Coronary artery (tissue), 2 donors: Measurements from ENCODE around the gene PRKAG3.

Source experiments
- DNase-seq: peaks from one replicate; pipeline ENCODE4 v3.0.0-alpha.2; 2017; ENCODE audit warnings: low spot score
- H3K27ac ChIP-seq, 2 donors: fragments of 200-600 bp; sonication (generic); one replicate each; pipeline ENCODE4 v1.5.1; 2016 to 2019
- H3K4me3 ChIP-seq: fragments of 200-600 bp; sonication (generic); 2 replicates; pipeline ENCODE4 v1.5.1; 2016; ENCODE audit warnings: mild to moderate bottlenecking, moderate library complexity
- CTCF ChIP-seq: fragments of 200-600 bp; sonication (generic); IDR thresholded peaks from one replicate; pipeline ENCODE4 v1.5.1; 2019; ENCODE audit warnings: antibody characterized with exemption

The PRKAG3 gene

GRCh38 chr2:218877891-218878290 lies 46.3 kb upstream of the PRKAG3 start:
- H3K4me3 ChIP-seq: no peak overlapping the region
- DNase-seq: no peak
- no peak overlapping the region for H3K27ac ChIP-seq
- no peak for TF ChIP-seq CTCF

- Histone ChIP-seq H3K27ac (no peak overlapping the region), H3K4me3 (no peak overlapping the region)
- TF ChIP-seq CTCF: no peak
- DNase-seq: no peak
Observed at GRCh38 chr2:218877331-218877730, 45.7 kb upstream of the PRKAG3 start.

- no peak for DNase-seq
- Histone ChIP-seq H3K4me3 (no peak overlapping the region), H3K27ac (no peak overlapping the region)
- TF ChIP-seq CTCF: peak; percentile 79
Observed at GRCh38 chr2:218876562-218877219, 45.1 kb upstream of the PRKAG3 start.

GRCh38 chr2:218875692-218876246 lies 44.2 kb upstream of the PRKAG3 start:
- Histone ChIP-seq H3K4me3 (no peak overlapping the region), H3K27ac (no peak overlapping the region)
- no peak for TF ChIP-seq CTCF
- DNase-seq: no peak

- TF ChIP-seq CTCF: no peak
- no peak for DNase-seq
- H3K4me3 ChIP-seq: peak overlapping the region; percentile 38
- H3K27ac ChIP-seq: no peak overlapping the region
Observed at GRCh38 chr2:218873359-218874194, 42.0 kb upstream of the PRKAG3 start.

- H3K4me3 ChIP-seq: no peak overlapping the region
- H3K27ac ChIP-seq: no peak overlapping the region
- no peak for TF ChIP-seq CTCF
- DNase-seq: no peak
Observed at GRCh38 chr2:218872645-218873358, 41.2 kb upstream of the PRKAG3 start.
